GM12878 (cell line): ENCODE data around the gene TMOD2. TPM values are rescaled to one million over a fixed set of nuclear protein-coding genes. Genes with fewer than 3 reads are reported as not detected.

Source experiments
- ASH2L ChIP-seq: fragments of 300-600, 200-600 bp; sonication (generic); IDR thresholded peaks from 2 replicates; pipeline ENCODE4 v1.6.1; 2017; ENCODE audit warnings: low read depth, mild to moderate bottlenecking, borderline replicate concordance
- CHD4 ChIP-seq: fragments of 200-600 bp; sonication (generic); IDR thresholded peaks from 2 replicates; pipeline ENCODE4 v1.6.1; 2016; ENCODE audit warnings: mild to moderate bottlenecking
- CREB1 ChIP-seq: IDR thresholded peaks from 2 replicates; pipeline ENCODE4 v1.6.1; 2012; ENCODE audit warnings: low read depth, mild to moderate bottlenecking, inconsistent platforms
- CREM ChIP-seq: IDR thresholded peaks from 2 replicates; pipeline ENCODE4 v1.6.1; 2014; ENCODE audit warnings: antibody characterized with exemption, low read depth
- DPF2 ChIP-seq: fragments of 450-650 bp; IDR thresholded peaks from 2 replicates; pipeline ENCODE4 v1.6.1; 2017; ENCODE audit warnings: mild to moderate bottlenecking
- ESRRA ChIP-seq: IDR thresholded peaks from 2 replicates; pipeline ENCODE4 v1.6.1; 2012; ENCODE audit warnings: mild to moderate bottlenecking, low read length, improper control_type of control experiment
- GABPA ChIP-seq: IDR thresholded peaks from 2 replicates; pipeline ENCODE4 v1.6.1; 2014; ENCODE audit warnings: antibody characterized with exemption, low read depth, mild to moderate bottlenecking, inconsistent platforms
- HCFC1 ChIP-seq: fragments of 150-350 bp; IDR thresholded peaks from 2 replicates; pipeline ENCODE4 v1.6.1; 2014; ENCODE audit warnings: low read length
- LARP7 ChIP-seq: fragments of 450-650 bp; IDR thresholded peaks from 2 replicates; pipeline ENCODE4 v1.6.1; 2017; ENCODE audit warnings: mild to moderate bottlenecking
- MTA3 ChIP-seq: IDR thresholded peaks from 2 replicates; pipeline ENCODE4 v1.6.1; 2012; ENCODE audit warnings: low read length, inconsistent platforms, borderline replicate concordance
- MXI1 ChIP-seq: fragments of 150-350 bp; IDR thresholded peaks from 2 replicates; pipeline ENCODE4 v1.6.1; 2011; ENCODE audit warnings: low read depth, mild to moderate bottlenecking, inconsistent platforms, low read length, improper control_type of control experiment
- NRF1 ChIP-seq: conservative IDR thresholded peaks from 2 replicates; pipeline ENCODE4 v1.6.1; 2011; ENCODE audit warnings: mild to moderate bottlenecking, low read depth, low read length, improper control_type of control experiment
- PKNOX1 ChIP-seq: fragments of 450-650 bp; IDR thresholded peaks from 2 replicates; pipeline ENCODE4 v1.6.1; 2016; ENCODE audit warnings: mild to moderate bottlenecking
- POLR2AphosphoS5 ChIP-seq: IDR thresholded peaks from 2 replicates; pipeline ENCODE4 v1.6.1; 2011; ENCODE audit warnings: mild to moderate bottlenecking, low read length, inconsistent platforms
- RAD21 ChIP-seq: IDR thresholded peaks from 2 replicates; pipeline ENCODE4 v1.6.1; 2011; ENCODE audit warnings: mild to moderate bottlenecking, low read depth, low read length, moderate library complexity; ENCODE audit not compliant: insufficient read depth
- RAD51 ChIP-seq: fragments of 450-650 bp; IDR thresholded peaks from 2 replicates; pipeline ENCODE4 v1.6.1; 2016; ENCODE audit warnings: moderate library complexity, mild to moderate bottlenecking, inconsistent platforms
- RBBP5 ChIP-seq: fragments of 200-600 bp; sonication (generic); conservative IDR thresholded peaks from 2 replicates; pipeline ENCODE4 v1.6.1; 2016
- SMAD1 ChIP-seq: fragments of 450-650 bp; IDR thresholded peaks from 2 replicates; pipeline ENCODE4 v1.6.1; 2018; ENCODE audit warnings: mild to moderate bottlenecking, low read depth; ENCODE audit not compliant: partially characterized antibody
- SMAD5 ChIP-seq: IDR thresholded peaks from 2 replicates; pipeline ENCODE4 v1.6.1; 2016; ENCODE audit warnings: antibody characterized with exemption, low read depth
- SPI1 ChIP-seq: IDR thresholded peaks from 2 replicates; pipeline ENCODE4 v1.6.1; 2011; ENCODE audit warnings: low read depth, mild to moderate bottlenecking, low read length, moderate library complexity, borderline replicate concordance; ENCODE audit not compliant: insufficient read depth
- SUZ12 ChIP-seq: fragments of 200-600 bp; sonication (generic); IDR thresholded peaks from one replicate; pipeline ENCODE4 v1.6.1; 2018; ENCODE audit warnings: antibody characterized with exemption, mild to moderate bottlenecking; ENCODE audit not compliant: unreplicated experiment
- TAF1 ChIP-seq: IDR thresholded peaks from 2 replicates; pipeline ENCODE4 v1.6.1; 2011; ENCODE audit warnings: mild to moderate bottlenecking, low read depth, low read length, borderline replicate concordance
- TBL1XR1 ChIP-seq: IDR thresholded peaks from 2 replicates; pipeline ENCODE4 v1.6.1; 2012; ENCODE audit warnings: low read depth, low read length, improper control_type of control experiment
- TCF7 ChIP-seq: IDR thresholded peaks from 2 replicates; pipeline ENCODE4 v1.6.1; 2014; ENCODE audit warnings: antibody characterized with exemption, borderline replicate concordance
- ZNF384 ChIP-seq: IDR thresholded peaks from 2 replicates; pipeline ENCODE4 v1.6.1; 2012; ENCODE audit warnings: low read depth, mild to moderate bottlenecking, low read length, improper control_type of control experiment, borderline replicate concordance
- ZNF687 ChIP-seq: fragments of 450-650 bp; IDR thresholded peaks from 2 replicates; pipeline ENCODE4 v1.6.1; 2017; ENCODE audit warnings: mild to moderate bottlenecking, moderate library complexity
- polyA plus RNA-seq, 11 experiments: library from polyadenylated mRNA; depleted of rRNA in 4 of 11; unstranded in 6 of 11; stranded (reverse) in 5 of 11; fragments of >200 nt; fragmentation: Nextera tagmentation in 4 of 11; fragmentation: Illumina TruSeq in 1 of 11; extraction: Ambion mirVana in 4 of 11; extraction: Trizol in 1 of 11; gene quantifications; 1 replicate in 1 of 11; 2 replicates in 10 of 11; pipeline versions ENCODE4 v1.2.1 to v1.2.3, GENCODE V29; 2011 to 2016; ENCODE audit warnings: inconsistent platforms in 2 of 11, missing spikeins in 2 of 11, low read depth in 1 of 11
- total RNA-seq, 4 experiments: library from RNA; depleted of rRNA in 3 of 4; stranded (reverse); fragments of >200 nt in 3 of 4; fragmentation: Illumina TruSeq in 1 of 4; extraction: Trizol in 1 of 4; gene quantifications; 2 replicates each; pipeline versions ENCODE4 v1.2.1 to v1.2.3, GENCODE V29; 2013 to 2021

The TMOD2 gene
- total and polyA plus RNA-seq, 10 of the 15 experiments (the other 5 are each of a cell fraction or from before 2014, with no cell fraction given), result 0.61 to 15.2 (median 6.3) TPM

GRCh38 chr15:51731549-51732267 lies 19.7 kb upstream of the TMOD2 start (continued):
- TF ChIP-seq GABPA (no peak; the same call in 1 of the 2 replicates), CREM (peak; percentile 88), ASH2L (peak; percentile 90), MXI1 (no peak), TBL1XR1 (peak; percentile 63; the same call in 1 of the 2 replicates), SPI1 (peak; percentile 100), DPF2 (peak; percentile 99), PKNOX1 (no peak), ZNF687 (no peak), ESRRA (no peak), RAD51 (0 out of 2 replicates have a peak, but pooled peaks have one; percentile 27), LARP7 (no peak), POLR2AphosphoS5 (peak; percentile 69; the same call in 1 of the 2 replicates), SUZ12 (no peak), HCFC1 (no peak), ZNF384 (peak; percentile 55; the same call in 1 of the 2 replicates), CHD4 (no peak), CREB1 (peak; percentile 33; the same call in 1 of the 2 replicates), SMAD1 (no peak), RBBP5 (no peak), SMAD5 (no peak), NRF1 (no peak), TCF7 (no peak), RAD21 (no peak; the same call in 1 of the 2 replicates), MTA3 (no peak; the same call in 1 of the 2 replicates), TAF1 (0 out of 2 replicates have a peak, but pooled peaks have one; percentile 36)
